GM18870 (cell line): Measurements from ENCODE around the gene MYCL.
"Not testable (repeated sequence)": the region's sequence is repeated elsewhere in the genome, so short reads cannot be mapped to it uniquely, and the experiment has no call there.

Source experiments
- ATAC-seq: cut with Tn5 transposase; IDR thresholded peaks from one replicate; pipeline ENCODE4 v1.9.1; 2021; ENCODE audit warnings: moderate library complexity; ENCODE audit not compliant: unreplicated experiment

Gene MYCL

DNA sequence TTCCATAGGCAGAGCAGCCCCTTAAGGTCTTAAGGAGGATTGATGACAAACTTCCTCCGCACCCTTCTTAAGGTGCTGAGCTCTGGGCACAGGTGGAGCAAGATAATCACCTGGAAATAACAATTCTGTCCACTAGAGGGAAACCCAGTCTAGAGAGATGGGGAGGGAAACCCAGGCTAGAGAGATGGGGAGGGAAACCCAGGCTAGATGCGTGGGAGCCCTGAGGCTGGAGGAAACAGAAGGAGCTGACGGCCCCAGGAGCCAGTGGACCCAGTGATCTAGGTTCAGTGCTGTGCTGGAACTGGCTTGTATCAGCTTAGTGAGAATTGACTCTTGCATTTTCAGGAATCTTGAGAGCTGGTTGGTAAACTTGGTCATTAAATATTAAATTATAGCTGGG lies 17.8 kb upstream of the MYCL start:
- ATAC-seq = no peak

DNA sequence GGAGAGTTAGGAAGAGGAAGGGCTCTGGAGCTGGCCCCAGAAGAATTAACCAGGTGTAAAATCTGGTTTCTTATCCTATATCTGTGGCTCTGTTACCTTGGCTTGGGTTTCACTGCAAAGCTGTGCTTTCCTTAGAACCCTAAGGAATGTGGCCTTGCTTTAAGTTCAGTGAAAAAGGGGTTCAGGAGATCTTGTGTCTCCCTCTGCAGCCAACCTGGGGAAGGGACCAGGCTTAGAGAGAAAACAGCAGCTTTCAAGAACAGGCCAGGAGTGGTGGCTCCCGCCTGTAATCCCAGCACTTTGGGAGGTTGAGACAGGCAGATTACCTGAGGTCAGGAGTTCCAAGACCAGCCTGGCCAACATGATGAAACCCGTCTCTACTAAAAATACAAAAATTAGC lies 16.1 kb upstream of the MYCL start:
- ATAC-seq = no peak

DNA sequence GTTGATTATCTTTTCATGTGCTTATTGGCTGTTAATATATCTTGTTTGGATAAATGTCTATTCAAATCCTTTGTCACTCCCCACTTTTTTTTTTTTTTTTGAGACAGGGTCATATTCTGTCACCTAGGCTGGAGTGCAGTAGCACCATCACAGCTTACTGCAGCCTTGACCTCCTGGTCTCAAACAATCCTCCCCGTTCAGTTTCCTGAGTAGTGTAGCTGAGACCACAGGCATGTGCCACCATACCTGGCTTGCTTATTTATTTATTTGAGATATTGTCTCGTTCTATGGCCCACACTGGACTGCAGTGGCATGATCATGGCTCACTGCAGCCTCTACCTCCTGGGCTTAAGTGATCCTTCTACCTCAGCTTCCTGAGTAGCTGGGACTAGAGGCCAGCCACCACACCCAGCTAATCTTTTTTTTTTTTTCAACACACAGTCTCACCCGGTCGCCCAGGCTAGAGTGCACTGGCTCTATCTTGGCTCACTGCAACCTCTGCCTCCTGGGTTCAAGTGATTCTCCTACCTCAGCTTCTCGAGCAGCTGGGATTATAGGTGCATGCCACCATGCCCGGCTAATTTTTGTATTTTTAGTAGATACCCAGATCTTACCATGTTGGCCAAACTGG lies 13.9 kb upstream of the MYCL start:
- no peak for ATAC-seq

DNA sequence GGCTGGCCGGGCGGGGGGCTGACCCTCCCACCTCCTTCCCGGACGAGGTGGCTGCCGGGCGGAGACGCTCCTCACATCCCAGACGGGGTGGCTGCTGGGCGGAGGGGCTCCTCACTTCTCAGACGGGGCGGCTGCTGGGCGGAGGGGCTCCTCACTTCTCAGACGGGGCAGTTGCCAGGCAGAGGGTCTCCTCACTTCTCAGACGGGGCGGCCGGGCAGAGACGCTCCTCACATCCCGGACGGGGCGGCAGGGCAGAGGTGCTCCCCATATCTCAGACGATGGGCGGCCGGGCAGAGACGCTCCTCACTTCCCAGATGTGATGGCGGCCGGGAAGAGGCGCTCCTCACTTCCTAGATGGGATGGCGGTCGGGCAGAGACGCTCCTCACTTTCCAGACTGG lies 11.4 kb upstream of the MYCL start:
- not testable (repeated sequence) for ATAC-seq

DNA sequence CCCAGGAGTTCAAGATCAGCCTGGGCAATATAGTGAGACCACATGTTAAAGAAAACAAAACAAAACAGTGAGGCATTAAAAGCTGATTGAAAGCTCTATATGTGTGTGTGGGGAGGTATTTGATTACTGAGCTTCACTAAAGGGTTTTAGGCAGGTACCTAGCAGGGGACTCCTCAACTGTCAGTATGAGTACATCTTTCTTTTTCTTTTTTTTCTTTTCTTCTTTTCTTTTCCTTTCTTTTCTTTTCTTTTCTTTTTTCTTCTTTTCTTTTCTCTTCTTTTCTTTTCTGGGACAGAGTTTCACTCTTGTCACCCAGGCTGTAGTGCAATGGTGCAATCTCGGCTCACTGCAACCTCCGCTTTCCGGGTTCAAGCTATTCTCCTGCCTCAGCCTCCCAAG lies 8.5 kb upstream of the MYCL start:
- ATAC-seq = no peak

DNA sequence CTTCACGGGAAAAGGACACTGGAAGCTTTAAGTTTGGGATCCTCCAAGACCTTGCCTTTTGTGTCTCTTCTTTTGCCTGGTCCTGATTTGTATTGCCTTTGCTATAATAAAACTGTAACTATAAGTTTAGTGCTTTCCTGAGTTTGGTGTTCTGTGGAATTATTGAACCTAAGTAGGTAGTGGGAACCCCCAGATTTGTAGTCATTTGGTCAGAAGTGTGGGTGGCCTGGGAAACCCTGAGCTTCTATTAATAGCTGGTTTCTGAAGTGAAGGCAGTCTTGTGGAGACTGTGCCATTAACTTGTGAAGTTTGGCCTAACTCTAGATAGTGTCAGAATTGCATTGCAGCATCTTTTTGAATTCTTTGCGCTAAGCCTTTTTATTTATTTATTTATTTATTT lies 6.8 kb upstream of the MYCL start:
- ATAC-seq = no peak

DNA sequence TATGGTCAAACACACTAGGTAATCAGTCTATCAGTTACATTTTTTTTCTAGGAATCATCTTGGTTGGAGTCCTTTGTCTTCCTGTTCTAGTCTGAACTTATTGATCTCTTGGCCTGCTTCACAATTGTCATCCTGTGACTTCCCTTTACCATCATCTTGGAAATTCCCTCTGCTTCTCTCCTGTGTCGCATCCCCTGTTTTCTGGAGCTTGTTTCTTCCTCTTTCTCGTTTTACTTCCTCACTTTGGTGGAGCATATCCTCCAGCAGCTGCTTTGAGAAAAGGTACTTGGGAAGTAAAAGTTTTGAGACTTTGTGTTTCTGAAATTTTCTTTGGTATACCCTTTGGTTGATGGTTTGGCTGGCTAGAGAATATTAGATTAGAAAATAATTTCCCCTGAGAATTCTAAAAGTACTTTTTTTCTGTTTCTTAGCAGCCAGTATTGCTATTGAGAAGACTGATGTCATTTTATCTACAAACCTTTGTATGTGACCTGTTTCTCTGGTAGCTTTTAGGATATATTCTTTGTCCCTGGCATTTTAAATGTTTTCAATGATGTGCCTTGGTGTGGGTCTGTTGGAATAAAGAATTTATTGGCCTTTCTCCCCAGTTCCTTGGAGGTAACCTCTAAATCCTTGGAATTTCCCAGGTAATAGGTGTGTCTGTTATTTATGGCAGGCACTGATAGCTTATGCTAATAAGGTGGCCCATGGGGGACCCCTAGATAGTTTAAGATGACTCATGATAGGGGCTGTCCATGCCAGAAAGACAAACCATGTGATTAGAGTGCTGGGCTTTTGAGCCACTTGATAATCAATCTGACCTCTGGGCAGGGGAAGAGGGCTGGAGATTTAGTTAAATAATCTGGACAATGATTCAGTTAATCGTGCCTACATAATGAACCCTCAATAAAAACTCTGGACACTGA lies 6.1 kb upstream of the MYCL start:
- ATAC-seq = no peak

DNA sequence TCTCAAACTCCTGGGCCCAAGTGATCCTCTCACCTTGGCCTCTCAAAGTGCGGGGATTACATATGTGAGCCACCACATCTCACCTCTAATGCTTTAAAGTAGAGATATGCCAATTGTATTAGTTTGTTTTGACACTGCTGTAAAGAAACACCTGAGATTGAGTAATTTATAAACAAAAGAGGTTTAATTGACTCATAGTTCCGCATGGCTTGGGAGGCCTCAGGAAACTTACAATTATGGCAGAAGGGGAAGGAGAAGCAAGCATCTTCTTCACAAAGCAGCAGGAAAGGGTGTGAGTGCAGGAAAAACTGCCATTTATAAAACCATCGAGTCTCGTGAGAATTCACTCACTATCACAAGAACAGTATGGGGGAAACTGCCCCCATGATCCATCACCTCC lies 3.5 kb upstream of the MYCL start:
- ATAC-seq = no peak

DNA sequence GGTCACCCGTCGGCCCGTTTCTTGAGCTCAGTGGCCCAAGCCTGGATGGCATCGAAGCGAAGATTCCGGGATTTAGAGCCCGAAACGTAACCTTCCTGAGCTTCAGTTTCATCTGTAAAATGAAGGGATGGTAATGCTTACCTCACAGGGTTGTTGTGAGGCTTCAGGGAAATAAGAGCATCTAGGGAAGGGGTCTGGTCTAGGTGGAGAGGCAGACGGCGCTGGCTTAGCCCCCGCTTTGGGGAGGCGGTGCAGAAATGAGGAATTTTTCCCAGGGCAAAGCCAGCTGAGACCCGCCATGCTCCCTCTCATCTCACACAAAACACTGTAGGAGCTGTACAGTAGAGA lies 717 bp upstream of the MYCL start:
- no peak for ATAC-seq

DNA sequence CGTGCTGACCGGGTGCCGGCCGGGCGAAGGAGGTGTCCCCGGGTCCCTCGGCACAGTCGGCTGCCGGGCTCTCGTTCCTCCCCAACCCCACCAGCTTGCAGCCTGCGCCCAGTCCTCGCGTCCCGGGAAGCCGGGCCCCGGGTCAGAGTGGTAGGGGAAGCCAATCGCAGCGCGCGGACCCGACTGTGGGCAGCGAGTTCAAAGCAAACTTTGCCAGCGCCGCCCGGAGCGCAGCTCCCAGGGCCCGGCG lies 328 bp downstream of the MYCL start:
- no peak for ATAC-seq

DNA sequence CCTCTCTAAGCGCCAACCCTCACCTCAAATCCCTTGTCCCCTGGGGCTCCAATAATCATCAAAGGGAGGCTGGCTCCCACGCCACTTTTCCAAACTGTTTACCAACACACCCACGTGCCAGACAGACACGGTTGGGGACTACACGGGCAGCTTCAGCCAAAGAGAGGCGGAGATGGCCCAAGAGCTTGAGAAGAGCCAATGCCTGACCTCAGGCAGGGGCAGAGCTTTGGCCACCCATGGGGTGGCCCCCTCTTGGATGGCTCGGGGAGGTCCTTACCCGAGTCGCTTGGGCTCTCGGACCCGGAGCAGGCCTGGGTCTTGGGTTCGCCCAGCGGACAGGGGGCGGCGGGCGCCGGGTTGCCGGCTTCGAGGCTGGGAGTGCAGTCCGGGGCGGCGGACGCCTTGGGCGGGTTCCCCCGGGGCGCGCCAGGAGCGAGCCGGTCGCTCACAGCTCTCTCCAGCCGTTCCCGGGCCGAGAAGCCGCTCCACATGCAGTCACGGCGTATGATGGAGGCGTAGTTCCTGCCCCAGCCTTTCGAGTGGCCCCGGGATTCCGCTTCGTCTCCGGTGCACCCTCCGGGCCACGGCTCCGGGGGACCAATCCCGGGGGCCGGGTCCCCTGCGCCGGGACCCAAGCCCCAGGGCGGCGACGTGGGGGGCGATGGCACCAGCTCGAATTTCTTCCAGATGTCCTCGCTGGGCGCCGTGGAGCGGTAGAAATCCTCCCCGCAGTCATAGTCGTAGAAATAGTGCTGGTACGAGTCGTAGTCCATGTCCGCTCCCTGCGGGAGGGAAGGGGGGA lies 854 bp downstream of the MYCL start:
- ATAC-seq = no peak

DNA sequence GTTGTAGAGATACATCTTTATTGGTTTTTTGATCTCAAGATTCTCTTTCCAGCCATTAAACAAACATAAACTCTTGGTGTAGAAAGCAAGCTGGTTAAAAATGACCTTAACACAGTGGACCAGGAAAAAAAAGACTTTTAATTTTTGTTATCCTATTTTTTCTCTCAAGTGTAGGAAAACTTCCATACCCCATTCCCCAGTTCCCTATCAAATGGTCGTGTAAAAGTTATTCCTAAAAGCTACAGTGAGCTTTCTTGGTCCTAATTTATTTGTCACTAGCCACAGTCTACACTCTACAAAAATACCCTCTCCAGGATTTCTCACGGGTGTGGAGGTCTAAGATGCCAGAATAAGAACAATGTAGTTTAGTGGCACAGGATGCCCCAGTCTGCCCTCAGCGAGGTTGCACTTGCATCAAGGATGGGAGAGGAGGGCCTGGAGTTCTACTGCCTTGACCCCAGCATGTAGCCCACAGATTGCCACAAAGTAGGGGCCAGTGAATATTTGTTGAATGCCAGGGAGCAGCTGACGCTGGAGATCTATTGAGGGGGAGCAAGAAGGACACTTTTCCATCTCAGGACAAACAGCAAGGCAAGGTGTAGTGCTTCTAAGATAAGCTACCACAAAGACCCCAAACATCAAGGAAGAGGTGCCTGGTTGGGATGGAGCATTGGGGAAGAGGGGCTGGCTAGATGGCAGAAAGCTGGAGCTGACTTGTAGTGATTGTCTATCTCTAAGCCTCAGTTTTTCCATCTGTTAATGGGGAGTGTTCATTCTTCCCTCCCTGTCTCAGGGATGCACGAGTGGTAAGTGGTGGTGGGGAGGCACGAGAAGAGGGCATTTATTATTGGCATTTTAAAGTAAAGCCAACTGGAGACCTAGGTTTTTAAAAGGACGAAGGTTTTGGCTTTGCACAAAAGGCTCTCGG lies 1.8 kb downstream of the MYCL start:
- no peak for ATAC-seq

DNA sequence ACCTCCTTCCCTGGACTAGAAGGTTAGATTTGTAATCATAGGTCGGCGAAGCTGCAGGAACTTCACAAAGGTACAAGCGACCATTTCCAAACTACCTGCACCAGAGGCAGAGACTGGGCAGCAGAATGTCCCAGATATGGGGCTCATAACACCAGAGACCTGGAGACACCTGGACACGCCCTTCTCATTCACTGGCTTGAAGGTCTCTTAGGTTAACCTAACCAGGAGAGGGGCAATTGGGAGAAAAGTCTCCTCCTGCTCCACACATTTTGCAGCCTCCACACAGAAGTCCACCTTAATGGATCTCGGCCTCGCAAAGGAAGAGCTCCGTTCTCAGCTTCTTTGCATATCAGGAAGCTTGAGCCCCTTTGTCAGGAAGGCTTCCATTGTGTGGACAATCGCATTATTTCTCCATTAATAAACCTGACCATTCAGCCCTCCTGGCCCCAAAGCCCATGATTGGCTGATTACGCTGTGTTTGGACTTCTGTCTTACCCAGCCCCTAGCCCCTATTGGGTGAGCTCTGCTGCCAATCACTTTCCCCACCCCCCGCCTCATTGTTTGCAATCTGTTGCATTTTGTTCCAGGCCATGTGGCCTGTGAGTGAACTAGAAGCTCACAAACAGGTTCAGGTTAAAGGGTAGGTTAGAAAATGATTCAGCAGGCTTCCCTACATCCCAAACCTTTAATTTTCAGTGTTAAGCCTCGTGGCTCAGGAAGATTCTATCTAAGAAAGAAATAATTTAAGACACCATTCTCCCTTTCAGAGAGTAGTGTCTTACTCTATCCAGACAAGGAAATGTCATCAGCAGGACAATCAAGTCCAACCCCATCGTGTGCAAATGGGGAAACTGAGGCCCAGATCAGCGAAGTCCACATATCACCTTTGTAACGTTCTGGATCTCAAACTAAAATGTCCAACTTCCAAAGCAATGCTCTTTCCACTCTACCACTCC lies 2.8 kb downstream of the MYCL start:
- ATAC-seq = no peak

DNA sequence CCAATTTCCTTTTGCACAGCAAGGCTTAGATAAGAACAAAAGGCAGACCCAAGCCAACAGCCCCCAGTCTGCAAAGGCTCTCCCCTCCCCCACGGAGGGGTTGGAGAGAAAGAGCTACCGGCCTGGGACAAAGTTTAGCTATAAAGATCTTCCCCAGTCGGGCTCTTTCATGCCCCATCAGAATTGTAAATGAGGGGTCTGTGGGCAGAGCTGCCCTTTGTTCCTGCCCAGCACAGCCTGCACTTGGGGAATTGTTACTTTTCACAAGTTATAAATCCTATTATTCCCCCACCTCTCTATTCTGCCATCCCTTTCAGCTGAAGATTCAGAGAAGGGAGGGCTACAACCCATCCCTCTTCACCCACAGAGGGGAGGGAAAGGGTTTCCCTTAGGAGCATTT lies 3.5 kb downstream of the MYCL start:
- ATAC-seq = no peak

DNA sequence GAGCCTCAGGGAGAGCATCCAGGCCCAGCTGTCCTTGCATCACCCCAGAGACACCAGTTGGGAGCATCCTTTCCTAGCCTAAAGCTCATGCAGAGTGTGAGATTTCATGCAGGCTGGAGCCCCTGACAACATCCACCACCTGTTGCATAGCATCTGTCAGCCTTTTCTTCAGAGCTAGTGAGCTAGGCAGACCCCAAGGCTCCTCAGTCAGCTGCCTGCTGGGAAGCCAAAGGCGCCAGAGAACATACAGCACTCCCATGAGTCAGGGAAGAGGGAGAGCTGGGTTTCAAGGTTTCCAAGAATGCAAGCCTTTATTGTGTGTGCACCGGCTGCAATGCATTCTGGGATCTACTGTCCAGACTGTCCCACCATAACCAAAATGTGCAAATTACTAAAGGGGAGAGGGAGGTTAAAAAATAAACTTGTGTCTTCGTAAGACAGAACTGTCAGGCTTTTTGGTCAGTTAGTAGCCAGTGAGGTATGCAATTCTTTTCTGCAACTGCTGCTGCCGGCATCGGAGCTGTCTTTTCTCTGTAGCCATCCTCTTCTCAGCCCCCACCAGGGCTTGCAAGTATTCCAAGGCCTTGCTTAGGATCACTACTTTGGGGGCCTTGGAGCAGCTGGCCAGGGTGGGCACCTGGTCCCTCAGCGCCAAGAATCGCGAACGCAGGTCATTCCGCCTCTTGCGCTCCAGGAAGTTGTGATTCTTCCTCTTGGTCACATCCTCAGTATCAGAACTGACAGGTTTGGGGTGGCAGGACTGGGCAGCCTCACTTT lies 4.6 kb downstream of the MYCL start:
- ATAC-seq = no peak

DNA sequence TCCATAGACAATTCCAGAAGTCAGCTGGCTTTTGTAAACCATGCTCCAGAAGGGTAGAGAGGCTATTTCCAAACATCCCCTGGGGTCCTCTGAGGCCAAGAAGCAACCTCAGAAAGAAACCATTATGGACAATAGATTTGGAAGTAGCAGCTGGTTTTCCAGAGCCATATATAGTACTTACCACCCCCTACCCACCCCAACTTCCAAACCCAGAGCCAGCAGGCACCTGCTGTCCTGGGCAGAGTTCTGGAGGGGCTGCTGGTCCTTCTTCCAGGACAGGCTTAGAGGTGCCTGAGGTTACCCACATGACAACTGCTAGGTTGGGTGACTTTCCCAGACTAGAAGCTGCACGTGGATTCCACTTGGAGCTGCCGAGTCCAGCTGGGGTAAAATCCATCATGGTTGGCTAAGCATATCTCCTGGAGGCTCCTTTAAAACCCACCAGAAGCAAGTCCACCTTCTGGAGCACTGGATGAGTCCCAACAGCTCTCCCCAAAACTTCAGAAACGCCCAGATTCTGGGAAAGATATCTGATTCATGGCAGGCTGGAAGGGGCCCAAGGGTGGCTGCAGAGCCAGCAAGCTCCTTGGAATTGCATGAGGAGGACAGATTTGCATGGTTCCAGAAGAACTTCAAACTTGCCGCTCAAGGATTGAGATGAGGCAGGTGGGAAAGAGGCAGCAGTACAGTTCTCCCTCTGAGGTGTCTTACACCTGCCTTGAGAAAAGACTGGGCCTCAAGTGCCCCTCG lies 5.8 kb downstream of the MYCL start:
- no peak for ATAC-seq

DNA sequence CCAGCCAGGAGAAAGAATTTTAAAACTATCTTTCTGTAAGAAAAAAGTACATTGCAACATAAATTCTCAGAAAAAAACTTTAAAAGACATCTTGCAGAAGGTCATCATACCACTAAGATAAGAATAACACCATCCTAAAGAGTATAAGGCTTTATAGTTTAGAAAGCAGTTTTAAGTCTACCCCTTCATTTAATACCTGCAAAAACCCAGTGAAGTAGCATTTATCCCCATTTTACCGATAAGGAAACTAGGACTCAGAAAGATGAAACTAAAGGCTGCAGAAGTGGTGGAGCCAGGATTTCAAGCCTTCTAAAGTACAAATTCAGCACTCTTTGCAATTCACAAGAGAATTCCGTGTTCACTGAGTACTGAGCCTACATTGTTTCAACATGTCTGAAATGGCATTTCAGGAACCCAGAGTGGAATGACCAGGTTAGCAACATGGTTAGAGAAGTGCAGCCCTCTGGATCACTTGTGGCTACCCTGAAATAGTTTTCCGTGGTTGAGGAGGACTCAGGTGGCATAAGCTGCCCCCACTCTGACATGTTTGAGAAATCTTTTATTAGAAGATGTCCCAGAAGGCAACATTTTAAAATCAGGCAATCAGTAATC lies 6.7 kb downstream of the MYCL start:
- no peak for ATAC-seq
